ENCODE data around the gene ENKUR. TPM values are rescaled to one million over a fixed set of nuclear protein-coding genes. Genes with fewer than 3 reads are reported as not detected.
"Not testable (repeated sequence)": the region's sequence is repeated elsewhere in the genome, so short reads cannot be mapped to it uniquely, and the experiment has no call there.

The ENKUR gene
- total RNA-seq, 1 donor from 2014 or later: 0.52 TPM

DNA sequence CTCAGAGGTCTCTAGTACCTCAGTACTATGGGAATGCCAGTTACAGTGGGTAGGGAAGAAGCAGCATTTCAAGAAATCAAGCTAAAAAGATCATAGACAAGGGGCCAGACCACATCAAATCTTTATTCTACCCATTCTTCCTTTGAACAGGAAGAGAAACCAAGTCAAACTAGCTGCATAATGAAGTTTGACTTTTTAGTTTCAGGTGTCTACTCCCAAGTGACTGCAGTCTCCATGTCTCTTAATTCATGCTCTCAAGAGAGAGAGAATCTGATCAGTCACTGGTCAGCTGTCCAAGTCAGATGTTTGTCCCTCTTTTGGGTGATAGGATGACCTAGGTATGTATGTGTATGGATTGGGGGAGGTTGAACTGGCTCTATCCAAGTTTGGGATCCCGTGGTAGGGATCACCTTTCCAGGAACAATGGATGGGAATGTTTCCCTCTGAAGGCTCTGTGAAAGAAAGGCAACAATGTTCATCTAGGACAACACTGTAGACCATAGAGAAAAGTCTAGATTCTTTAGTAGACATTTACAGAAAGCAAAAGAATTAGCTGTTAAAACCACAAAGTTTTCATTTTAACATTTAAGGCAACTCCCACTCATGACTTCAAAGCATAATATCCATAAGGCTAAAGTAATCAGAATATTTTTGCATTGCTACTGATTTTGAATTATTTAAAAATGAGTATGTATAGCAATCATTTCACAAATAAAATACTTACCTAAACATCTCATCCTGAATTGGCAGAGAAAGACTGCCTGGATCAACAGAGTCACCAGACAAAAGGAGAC lies 33.4 kb downstream of the ENKUR start:
- Histone ChIP-seq H3K9ac (ENCODE audit: low read depth in 1 of 3, low read length in 3 of 3) (no peak overlapping the region), H3K27me3 (ENCODE audit: control insufficient read depth in 3 of 3, insufficient read depth in 3 of 3, low read length in 3 of 3) (no peaks in the 10 kb centered on the region), H3K27ac (ENCODE audit: low read depth, low read length) (no peak overlapping the region), H3K36me3 (ENCODE audit: control insufficient read depth in 3 of 3, insufficient read depth in 3 of 3, low read length in 3 of 3) (no peaks in the 10 kb centered on the region), H3K4me1 (ENCODE audit: control insufficient read depth in 3 of 3, insufficient read depth in 3 of 3, low read length in 3 of 3) (no peaks in the 10 kb centered on the region), H3K4me3 (ENCODE audit: low read length in 3 of 3) (no peak overlapping the region), H3K9me3 (ENCODE audit: control insufficient read depth in 3 of 3, low read length in 3 of 3) (no peaks in the 10 kb centered on the region)

DNA sequence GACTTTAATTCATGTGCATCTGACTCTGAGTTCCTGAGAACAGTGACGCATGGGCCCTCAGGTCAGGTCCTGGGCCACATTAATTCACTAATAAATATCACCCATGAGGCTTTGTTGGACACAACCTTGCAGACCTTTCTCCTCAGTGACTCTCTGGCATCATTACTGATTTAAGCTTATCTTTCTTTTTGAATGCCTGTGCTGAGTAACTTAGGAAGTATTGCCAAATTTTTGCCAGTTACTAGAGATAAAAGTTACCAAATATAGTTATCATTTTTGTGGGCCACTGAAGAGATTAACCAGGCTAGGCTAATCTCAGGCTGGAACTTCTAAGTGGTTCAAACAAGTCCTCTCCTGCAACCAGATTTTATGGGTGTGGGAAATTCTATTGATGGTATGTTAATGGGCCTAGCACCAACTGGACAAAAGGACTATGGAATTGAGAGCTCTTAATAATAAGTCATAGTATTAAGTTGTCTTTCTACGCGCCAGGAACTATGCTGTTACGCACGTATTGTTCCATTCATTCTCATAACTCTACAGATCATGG lies 34.7 kb downstream of the ENKUR start:
- H3K9ac ChIP-seq (ENCODE audit: low read depth in 1 of 3, low read length in 3 of 3): no peak overlapping the region
- no peaks in the 10 kb centered on the region for H3K4me1 ChIP-seq (ENCODE audit: control insufficient read depth in 3 of 3, insufficient read depth in 3 of 3, low read length in 3 of 3)
- H3K4me3 ChIP-seq (ENCODE audit: low read length in 3 of 3): no peak overlapping the region
- H3K27me3 ChIP-seq (ENCODE audit: control insufficient read depth in 3 of 3, insufficient read depth in 3 of 3, low read length in 3 of 3): no peaks in the 10 kb centered on the region
- H3K9me3 ChIP-seq (ENCODE audit: control insufficient read depth in 3 of 3, low read length in 3 of 3): no peaks in the 10 kb centered on the region
- H3K27ac ChIP-seq (ENCODE audit: low read depth, low read length): no peak overlapping the region
- H3K36me3 ChIP-seq (ENCODE audit: control insufficient read depth in 3 of 3, insufficient read depth in 3 of 3, low read length in 3 of 3): no peaks in the 10 kb centered on the region

DNA sequence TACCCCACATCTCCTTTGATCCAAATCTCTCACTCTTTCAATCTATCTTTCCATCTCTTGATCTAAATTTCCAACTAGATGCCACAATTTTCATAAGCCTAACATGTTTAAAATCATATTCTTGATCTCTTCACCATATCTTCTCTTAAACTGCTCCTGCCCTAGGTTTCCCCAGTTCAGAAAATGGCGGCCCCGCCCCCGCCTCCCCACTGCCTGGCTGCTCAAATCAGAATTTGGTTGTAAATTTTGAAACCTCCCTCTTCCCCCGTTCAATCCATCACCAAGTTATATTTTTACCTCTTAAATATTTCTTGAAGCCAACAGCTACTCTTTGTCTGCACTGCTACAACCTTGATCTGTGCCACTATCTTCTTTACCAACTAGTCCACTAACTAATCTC lies 36.3 kb downstream of the ENKUR start:
- Histone ChIP-seq H3K9me3 (ENCODE audit: control insufficient read depth in 3 of 3, low read length in 3 of 3) (no peaks in the 10 kb centered on the region), H3K36me3 (ENCODE audit: control insufficient read depth in 3 of 3, insufficient read depth in 3 of 3, low read length in 3 of 3) (no peaks in the 10 kb centered on the region), H3K27ac (ENCODE audit: low read depth, low read length) (no peak overlapping the region), H3K4me1 (ENCODE audit: control insufficient read depth in 3 of 3, insufficient read depth in 3 of 3, low read length in 3 of 3) (no peaks in the 10 kb centered on the region), H3K27me3 (ENCODE audit: control insufficient read depth in 3 of 3, insufficient read depth in 3 of 3, low read length in 3 of 3) (no peaks in the 10 kb centered on the region), H3K9ac (ENCODE audit: low read depth in 1 of 3, low read length in 3 of 3) (no peak overlapping the region), H3K4me3 (ENCODE audit: low read length in 3 of 3) (no peak overlapping the region)

DNA sequence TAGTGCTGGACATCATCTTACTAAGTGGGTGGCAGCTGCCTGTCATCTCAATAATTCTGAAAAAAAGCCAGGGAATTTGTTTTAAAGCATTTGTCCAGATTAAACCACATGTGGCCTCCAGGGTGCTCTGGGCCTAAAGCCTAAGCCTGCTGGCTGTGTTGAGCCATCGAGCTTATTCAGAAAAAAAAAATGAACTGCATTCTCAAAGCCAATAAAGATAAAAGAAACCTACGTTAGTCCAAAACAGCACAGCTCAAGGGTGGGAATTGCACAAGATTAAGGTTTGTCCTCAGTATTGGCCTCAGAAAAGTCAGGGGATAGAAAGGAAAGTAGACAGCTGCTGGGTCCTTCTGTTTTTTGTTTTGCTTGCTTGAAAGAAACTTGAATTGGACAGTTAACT lies 41.0 kb downstream of the ENKUR start:
- Histone ChIP-seq H3K9ac (ENCODE audit: low read depth in 1 of 3, low read length in 3 of 3) (no peak overlapping the region), H3K4me3 (ENCODE audit: low read length in 3 of 3) (no peak overlapping the region)

DNA sequence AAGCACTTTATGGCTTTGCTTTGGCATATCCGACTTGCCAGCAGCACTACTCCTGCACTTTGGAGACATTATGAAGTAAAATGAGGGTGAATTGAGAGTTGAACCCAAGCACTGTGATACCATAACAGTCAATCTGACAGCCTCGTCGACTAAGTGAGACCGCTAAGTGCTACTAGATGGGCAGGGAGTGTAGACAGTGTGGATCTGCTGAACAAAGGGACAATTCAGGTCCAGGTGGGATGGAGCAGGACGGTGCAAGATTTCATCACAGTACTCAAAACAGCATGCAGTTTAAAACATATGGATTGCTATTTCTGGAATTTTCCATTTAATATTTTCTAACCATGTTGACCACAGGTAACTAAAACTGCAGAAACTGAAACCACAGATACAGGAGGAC lies 42.8 kb downstream of the ENKUR start:
- Histone ChIP-seq H3K4me3 (ENCODE audit: low read length in 3 of 3) (no peak overlapping the region), H3K27ac (ENCODE audit: low read depth, low read length) (no peak overlapping the region), H3K36me3 (ENCODE audit: control insufficient read depth in 3 of 3, insufficient read depth in 3 of 3, low read length in 3 of 3) (no peaks in the 10 kb centered on the region), H3K4me1 (ENCODE audit: control insufficient read depth in 3 of 3, insufficient read depth in 3 of 3, low read length in 3 of 3) (no peaks in the 10 kb centered on the region), H3K27me3 (ENCODE audit: control insufficient read depth in 3 of 3, insufficient read depth in 3 of 3, low read length in 3 of 3) (no peaks in the 10 kb centered on the region), H3K9ac (ENCODE audit: low read depth in 1 of 3, low read length in 3 of 3) (no peak overlapping the region), H3K9me3 (ENCODE audit: control insufficient read depth in 3 of 3, low read length in 3 of 3) (no peaks in the 10 kb centered on the region)

More for the DNA sequence above, 41.0 kb downstream of the ENKUR start:
- H3K9me3 ChIP-seq (ENCODE audit: control insufficient read depth in 3 of 3, low read length in 3 of 3): no peaks in the 10 kb centered on the region
- H3K27ac ChIP-seq (ENCODE audit: low read depth, low read length): no peak overlapping the region
- no peaks in the 10 kb centered on the region for H3K27me3 ChIP-seq (ENCODE audit: control insufficient read depth in 3 of 3, insufficient read depth in 3 of 3, low read length in 3 of 3)
- H3K36me3 ChIP-seq (ENCODE audit: control insufficient read depth in 3 of 3, insufficient read depth in 3 of 3, low read length in 3 of 3): no peaks in the 10 kb centered on the region
- H3K4me1 ChIP-seq (ENCODE audit: control insufficient read depth in 3 of 3, insufficient read depth in 3 of 3, low read length in 3 of 3): no peaks in the 10 kb centered on the region

DNA sequence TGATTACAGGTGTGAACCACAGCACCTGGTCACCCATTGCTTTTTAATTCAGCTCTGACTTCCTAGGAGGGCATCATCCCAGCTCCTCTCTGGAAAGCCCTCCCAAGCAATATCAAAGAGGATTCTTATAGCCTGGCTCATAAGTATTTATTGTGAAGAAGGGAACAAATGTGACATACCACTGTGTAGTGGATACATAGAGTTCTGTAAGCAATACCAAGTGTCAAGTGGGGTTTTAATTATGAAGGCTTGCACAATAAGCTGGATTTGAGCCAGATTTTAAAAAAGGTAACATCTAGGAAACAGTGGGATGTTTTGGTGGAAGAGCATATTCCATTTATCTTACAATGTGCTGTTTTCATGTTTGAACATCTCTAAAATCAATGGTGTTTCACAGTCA lies 44.6 kb downstream of the ENKUR start:
- Histone ChIP-seq H3K36me3 (ENCODE audit: control insufficient read depth in 3 of 3, insufficient read depth in 3 of 3, low read length in 3 of 3) (no peaks in the 10 kb centered on the region), H3K27me3 (ENCODE audit: control insufficient read depth in 3 of 3, insufficient read depth in 3 of 3, low read length in 3 of 3) (no peaks in the 10 kb centered on the region), H3K9ac (ENCODE audit: low read depth in 1 of 3, low read length in 3 of 3) (no peak overlapping the region), H3K4me1 (ENCODE audit: control insufficient read depth in 3 of 3, insufficient read depth in 3 of 3, low read length in 3 of 3) (no peaks in the 10 kb centered on the region), H3K4me3 (ENCODE audit: low read length in 3 of 3) (no peak overlapping the region), H3K27ac (ENCODE audit: low read depth, low read length) (no peak overlapping the region), H3K9me3 (ENCODE audit: control insufficient read depth in 3 of 3, low read length in 3 of 3) (no peaks in the 10 kb centered on the region)

DNA sequence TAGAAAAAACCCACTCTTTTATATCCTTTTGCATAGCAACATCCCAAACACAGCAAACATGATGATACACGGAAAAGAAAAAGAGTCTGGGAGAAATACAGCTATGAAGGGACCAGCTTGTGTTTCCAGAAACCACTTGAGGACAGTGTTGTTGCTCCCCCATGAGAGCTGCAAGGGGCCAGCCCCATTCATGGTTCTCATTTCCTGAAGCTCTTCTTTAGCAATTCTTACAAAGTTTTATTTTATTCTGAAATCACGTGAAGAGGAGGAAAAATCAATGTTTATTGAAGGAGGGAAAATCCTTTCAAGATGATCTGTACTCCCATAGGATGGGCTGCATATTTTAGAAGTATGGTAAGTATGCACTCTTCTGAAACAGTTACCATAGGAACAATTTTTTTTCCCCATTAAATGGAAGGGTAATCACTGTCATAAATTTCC lies 46.1 kb downstream of the ENKUR start:
- Histone ChIP-seq H3K4me1 (ENCODE audit: control insufficient read depth in 3 of 3, insufficient read depth in 3 of 3, low read length in 3 of 3) (no peaks in the 10 kb centered on the region), H3K36me3 (ENCODE audit: control insufficient read depth in 3 of 3, insufficient read depth in 3 of 3, low read length in 3 of 3) (no peaks in the 10 kb centered on the region), H3K27ac (ENCODE audit: low read depth, low read length) (no peak overlapping the region), H3K9ac (ENCODE audit: low read depth in 1 of 3, low read length in 3 of 3) (no peak overlapping the region), H3K27me3 (ENCODE audit: control insufficient read depth in 3 of 3, insufficient read depth in 3 of 3, low read length in 3 of 3) (no peaks in the 10 kb centered on the region), H3K4me3 (ENCODE audit: low read length in 3 of 3) (no peak overlapping the region), H3K9me3 (ENCODE audit: control insufficient read depth in 3 of 3, low read length in 3 of 3) (no peaks in the 10 kb centered on the region)

DNA sequence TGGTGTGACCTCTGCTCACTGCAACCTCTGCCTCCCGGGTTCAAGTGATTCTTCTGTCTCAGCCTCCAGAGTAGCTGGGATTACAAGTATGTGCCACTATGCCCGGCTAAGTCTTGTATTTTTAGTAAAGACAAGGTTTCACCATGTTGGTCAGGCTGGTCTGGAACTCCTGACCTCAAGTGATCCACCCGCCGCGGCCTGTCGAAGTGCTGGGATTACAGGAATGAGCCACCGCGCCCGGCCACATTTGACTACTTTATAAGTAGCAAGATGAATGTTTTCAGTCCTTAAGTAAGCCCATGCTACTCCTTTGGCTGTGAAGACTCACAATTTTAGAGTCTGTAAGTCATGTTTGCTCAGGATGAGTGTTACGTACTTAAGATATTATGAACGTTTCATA lies 47.0 kb downstream of the ENKUR start:
- not testable (repeated sequence) for H3K9ac ChIP-seq (ENCODE audit: low read depth in 1 of 3, low read length in 3 of 3); H3K4me3 ChIP-seq (ENCODE audit: low read length in 3 of 3); H3K27me3 ChIP-seq (ENCODE audit: control insufficient read depth in 3 of 3, insufficient read depth in 3 of 3, low read length in 3 of 3); H3K4me1 ChIP-seq (ENCODE audit: control insufficient read depth in 3 of 3, insufficient read depth in 3 of 3, low read length in 3 of 3); H3K27ac ChIP-seq (ENCODE audit: low read depth, low read length); H3K36me3 ChIP-seq (ENCODE audit: control insufficient read depth in 3 of 3, insufficient read depth in 3 of 3, low read length in 3 of 3); H3K9me3 ChIP-seq (ENCODE audit: control insufficient read depth in 3 of 3, low read length in 3 of 3)

DNA sequence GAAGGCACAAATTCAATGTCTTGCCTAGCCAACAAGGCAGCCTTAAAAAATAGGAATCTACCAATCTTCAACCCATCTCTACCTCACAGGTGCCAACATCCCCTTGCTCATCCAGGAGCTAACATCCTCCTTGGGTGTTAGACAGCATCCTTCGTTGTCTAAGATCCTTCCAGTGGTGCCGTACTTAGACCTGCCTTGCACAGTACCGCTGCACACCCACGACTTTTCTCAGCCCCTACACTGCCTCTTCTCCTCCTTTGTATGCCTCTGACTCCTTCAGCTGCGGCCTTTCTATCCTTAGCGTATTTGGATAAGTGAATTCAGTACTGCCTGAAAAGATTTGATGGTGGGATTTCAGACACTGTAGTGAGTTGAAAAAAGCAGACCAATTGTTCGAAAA lies 47.6 kb downstream of the ENKUR start:
- H3K9ac ChIP-seq (ENCODE audit: low read depth in 1 of 3, low read length in 3 of 3): no peak overlapping the region
- H3K9me3 ChIP-seq (ENCODE audit: control insufficient read depth in 3 of 3, low read length in 3 of 3): no peaks in the 10 kb centered on the region
- H3K4me3 ChIP-seq (ENCODE audit: low read length in 3 of 3): no peak overlapping the region
- no peak overlapping the region for H3K27ac ChIP-seq (ENCODE audit: low read depth, low read length)
- H3K4me1 ChIP-seq (ENCODE audit: control insufficient read depth in 3 of 3, insufficient read depth in 3 of 3, low read length in 3 of 3): no peaks in the 10 kb centered on the region
- no peaks in the 10 kb centered on the region for H3K36me3 ChIP-seq (ENCODE audit: control insufficient read depth in 3 of 3, insufficient read depth in 3 of 3, low read length in 3 of 3)
- H3K27me3 ChIP-seq (ENCODE audit: control insufficient read depth in 3 of 3, insufficient read depth in 3 of 3, low read length in 3 of 3): no peaks in the 10 kb centered on the region

DNA sequence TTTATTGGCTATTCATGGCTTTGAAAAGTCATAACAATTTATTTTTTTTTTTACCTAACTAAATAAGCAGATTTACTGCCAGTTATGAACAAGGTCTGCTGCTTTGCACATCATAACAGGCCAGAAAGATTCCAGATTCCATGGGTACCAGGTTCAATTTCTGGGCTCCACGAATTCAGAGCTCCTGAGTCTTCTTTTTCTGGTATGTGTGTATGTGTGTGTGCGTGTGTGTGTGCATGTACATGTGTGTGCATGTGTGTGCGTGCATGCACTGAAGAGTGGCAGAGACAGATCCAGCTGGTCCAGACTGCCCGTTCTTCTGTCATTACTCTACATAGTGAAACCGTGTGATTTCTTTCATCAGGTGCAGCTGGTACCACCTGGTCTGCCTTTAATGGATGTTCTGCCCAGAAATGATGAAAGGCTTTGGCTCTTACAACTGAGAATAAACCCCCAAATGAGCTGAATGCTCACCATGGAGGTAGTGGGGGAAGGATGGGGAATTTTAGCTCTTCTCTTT lies 48.9 kb downstream of the ENKUR start:
- Histone ChIP-seq H3K36me3 (ENCODE audit: control insufficient read depth in 3 of 3, insufficient read depth in 3 of 3, low read length in 3 of 3) (no peaks in the 10 kb centered on the region), H3K27me3 (ENCODE audit: control insufficient read depth in 3 of 3, insufficient read depth in 3 of 3, low read length in 3 of 3) (no peaks in the 10 kb centered on the region), H3K4me1 (ENCODE audit: control insufficient read depth in 3 of 3, insufficient read depth in 3 of 3, low read length in 3 of 3) (no peaks in the 10 kb centered on the region), H3K9me3 (ENCODE audit: control insufficient read depth in 3 of 3, low read length in 3 of 3) (no peaks in the 10 kb centered on the region), H3K9ac (ENCODE audit: low read depth in 1 of 3, low read length in 3 of 3) (no peak overlapping the region), H3K27ac (ENCODE audit: low read depth, low read length) (no peak overlapping the region), H3K4me3 (ENCODE audit: low read length in 3 of 3) (no peak overlapping the region)

Data from skeletal muscle tissue (tissue), 4 donors.